G401 (cell line): ENCODE measurements around the gene CDH23. TPM values are rescaled to one million over a fixed set of nuclear protein-coding genes. Genes with fewer than 3 reads are reported as not detected.
A peak's percentile ranks its signal among the peaks of the same experiment; 100 is the strongest.

Source experiments
- DNase-seq: peaks from one replicate; pipeline ENCODE4 v3.0.0-alpha.2; 2015; ENCODE audit warnings: low spot score
- in situ Hi-C: cut with HindIII; loops from 2 replicates; pipeline ENCODE4 v1.10.0; 2016; ENCODE audit warnings: low sequenced_read_pairs, mixed read lengths
- total RNA-seq: library from RNA; depleted of rRNA; stranded (reverse); fragments of >200 nt; shearing (Covaris generic); gene quantifications from 2 replicates; pipeline ENCODE4 v1.2.3, GENCODE V29; 2014

Gene CDH23
- total RNA-seq, 1 experiment from 2014 or later: 5.9 TPM

GRCh38 chr10:71406878-71407277, 10.2 kb downstream of the CDH23 start:
- in situ Hi-C loops: no loop called here
- DNase-seq: no peak

GRCh38 chr10:71408436-71409225, 11.9 kb downstream of the CDH23 start:
- in situ Hi-C loops: no loop called here
- no peak for DNase-seq

- DNase-seq: no peak
- in situ Hi-C loops: no loop called here
These were observed 12.9 kb downstream of the CDH23 start for GRCh38 chr10:71409516-71410104.

- DNase-seq: no peak
- in situ Hi-C loops: no loop called here
These were observed 16.9 kb downstream of the CDH23 start for GRCh38 chr10:71413581-71413980.

- in situ Hi-C loops: no loop called here
These were observed 17.6 kb downstream of the CDH23 start for GRCh38 chr10:71414359-71414758.

GRCh38 chr10:71419002-71419540, 22.4 kb downstream of the CDH23 start:
- in situ Hi-C loops: no loop called here
- no peak for DNase-seq

More at GRCh38 chr10:71414359-71414758, 17.6 kb downstream of the CDH23 start:
- no peak for DNase-seq

GRCh38 chr10:71419750-71420149, 23.0 kb downstream of the CDH23 start:
- in situ Hi-C loops: no loop called here
- DNase-seq: no peak

- no peak for DNase-seq
- in situ Hi-C loops: no loop called here
These were observed 24.3 kb downstream of the CDH23 start for GRCh38 chr10:71421075-71421434.

GRCh38 chr10:71423250-71423649, 26.5 kb downstream of the CDH23 start:
- no peak for DNase-seq
- in situ Hi-C loops: no loop called here

GRCh38 chr10:71423901-71424300, 27.2 kb downstream of the CDH23 start:
- DNase-seq: no peak

GRCh38 chr10:71424496-71425194, 27.9 kb downstream of the CDH23 start:
- in situ Hi-C loops: no loop called here
- DNase-seq: no peak

More at GRCh38 chr10:71423901-71424300, 27.2 kb downstream of the CDH23 start:
- in situ Hi-C loops: no loop called here

GRCh38 chr10:71426058-71426605, 29.4 kb downstream of the CDH23 start:
- in situ Hi-C loops: no loop called here
- no peak for DNase-seq

GRCh38 chr10:71427246-71427645, 30.5 kb downstream of the CDH23 start:
- in situ Hi-C loops: no loop called here
- DNase-seq: no peak

- no peak for DNase-seq
- in situ Hi-C loops: no loop called here
These were observed 32.6 kb downstream of the CDH23 start for GRCh38 chr10:71429304-71429703.

- in situ Hi-C loops: no loop called here
- DNase-seq: no peak
These were observed 33.2 kb downstream of the CDH23 start for GRCh38 chr10:71429929-71430328.

GRCh38 chr10:71431239-71432100, 34.8 kb downstream of the CDH23 start:
- in situ Hi-C loops: no loop called here
- peak; percentile 16 for DNase-seq

GRCh38 chr10:71432101-71432905, 35.6 kb downstream of the CDH23 start:
- in situ Hi-C loops: no loop called here
- no peak for DNase-seq
